NCI-H2107 (cell line): ENCODE data around the gene GLDN.

Experiments
- DNase-seq: peaks from one replicate; lab custom pipeline; 2025; lab: John Stamatoyannopoulos, UW

GLDN gene

DNA sequence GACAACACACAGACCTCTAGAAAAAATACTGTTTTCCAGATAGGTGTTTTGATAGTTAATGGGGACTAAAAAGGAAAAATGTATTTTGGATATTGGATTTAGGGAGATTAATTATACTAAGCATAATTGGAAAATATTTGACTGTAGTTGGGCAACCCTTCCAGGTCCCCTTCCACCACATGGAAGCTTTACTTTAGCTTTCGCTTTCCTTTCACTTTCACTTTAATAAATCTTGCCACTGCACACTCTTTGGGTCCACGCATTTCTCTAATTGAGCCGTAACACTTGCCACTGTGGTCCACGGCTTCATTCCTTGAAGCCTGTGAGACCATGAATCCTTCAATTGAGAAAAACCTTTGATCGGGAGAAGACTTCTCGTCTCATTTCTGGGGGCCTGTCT is 15.5 kb downstream of the GLDN start:
- DNase-seq = no peak

DNA sequence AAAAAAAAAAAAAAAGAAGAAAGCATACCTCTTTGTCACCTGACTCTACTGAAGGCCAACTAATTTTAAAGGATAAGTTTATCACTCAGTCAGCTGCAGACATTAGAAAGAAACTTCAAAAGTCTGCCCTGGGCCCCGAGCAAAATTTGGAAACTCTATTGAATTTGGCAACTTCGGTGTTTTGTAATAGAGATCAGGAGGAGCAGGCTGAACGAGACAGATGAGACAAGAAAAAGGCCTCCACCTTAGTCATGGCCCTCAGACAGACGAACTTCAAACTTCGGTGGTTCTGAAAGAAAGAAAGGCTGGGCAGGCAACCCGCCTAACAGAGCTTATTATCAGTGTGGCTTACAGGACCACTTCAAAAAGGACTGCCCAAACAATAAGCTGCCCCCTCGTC is 18.5 kb downstream of the GLDN start:
- no peak for DNase-seq

DNA sequence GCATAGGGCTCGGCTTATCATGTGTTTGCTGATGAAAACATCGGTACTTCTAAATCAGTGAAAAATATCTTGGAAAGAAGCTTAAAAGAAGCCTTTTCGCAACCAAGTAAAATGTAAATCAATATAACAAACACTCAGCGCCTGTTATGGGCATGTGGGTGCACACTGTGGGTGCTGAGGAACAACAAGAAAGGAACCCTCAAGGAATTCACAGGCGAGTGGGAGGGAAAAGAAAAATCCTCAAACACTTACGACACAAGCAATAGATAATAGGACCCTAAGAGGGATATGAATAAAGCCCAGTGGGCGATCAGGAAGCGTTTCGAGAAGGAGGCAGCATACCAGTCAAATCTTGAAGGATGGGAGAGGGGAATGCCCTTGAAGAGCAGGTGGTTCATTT is 21.9 kb downstream of the GLDN start:
- no peak for DNase-seq

DNA sequence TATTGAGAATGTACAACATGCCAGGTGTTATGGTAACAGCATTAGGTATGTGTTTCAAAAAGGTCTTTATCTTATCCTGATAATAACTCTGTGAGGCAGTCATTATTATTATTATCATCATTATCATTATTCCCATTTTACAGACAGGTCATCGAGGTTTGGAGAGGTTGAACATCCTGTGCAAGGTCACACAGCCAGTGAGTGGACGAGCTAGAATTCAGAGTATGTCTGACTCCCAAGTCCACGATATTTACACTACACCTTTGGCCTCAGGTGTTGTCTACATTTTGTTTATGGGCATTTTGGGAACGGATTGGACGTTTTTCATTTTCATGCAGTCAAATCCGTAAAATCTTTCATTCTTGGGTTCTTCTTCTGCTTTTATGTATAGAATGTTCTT is 24.0 kb downstream of the GLDN start:
- no peak for DNase-seq

DNA sequence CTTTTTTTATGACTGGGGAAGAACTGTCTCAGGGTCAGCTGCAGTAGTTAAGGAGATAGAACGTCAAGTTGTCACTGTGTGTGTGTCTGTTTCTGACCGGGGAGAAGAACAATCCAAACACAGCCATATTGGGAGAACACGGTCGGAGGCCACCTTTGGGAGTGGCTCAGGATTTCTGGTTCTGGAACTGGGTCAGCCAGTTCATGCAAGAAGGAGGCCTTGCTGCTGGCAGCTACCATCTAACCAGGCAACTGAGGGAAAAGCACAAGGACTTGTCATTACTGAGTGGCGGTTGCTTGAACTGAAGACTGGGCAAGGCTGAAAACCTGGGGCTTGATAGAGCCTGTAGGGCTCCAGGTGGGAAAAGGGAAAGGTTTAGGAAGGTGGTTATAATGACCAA is 24.6 kb downstream of the GLDN start:
- no peak for DNase-seq

DNA sequence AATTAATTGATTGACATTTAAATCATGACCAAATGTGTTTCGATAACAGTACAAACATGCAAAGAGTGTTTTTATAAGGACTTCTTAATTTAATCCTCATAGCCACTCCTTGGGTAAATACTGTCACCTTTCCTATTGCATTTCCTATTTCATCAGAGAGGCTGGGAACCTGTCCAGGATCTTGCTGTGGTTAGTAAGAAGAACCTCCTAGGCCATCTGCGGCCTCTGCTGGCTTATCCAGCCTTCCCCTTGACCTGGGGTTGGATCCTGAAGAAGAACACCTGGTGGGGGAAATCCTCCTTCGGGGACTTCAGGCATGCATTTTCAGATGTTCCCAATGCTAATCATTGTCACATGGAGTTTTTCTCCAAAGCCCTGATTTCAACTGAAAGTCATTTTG is 25.5 kb downstream of the GLDN start:
- peak; percentile 9 for DNase-seq

DNA sequence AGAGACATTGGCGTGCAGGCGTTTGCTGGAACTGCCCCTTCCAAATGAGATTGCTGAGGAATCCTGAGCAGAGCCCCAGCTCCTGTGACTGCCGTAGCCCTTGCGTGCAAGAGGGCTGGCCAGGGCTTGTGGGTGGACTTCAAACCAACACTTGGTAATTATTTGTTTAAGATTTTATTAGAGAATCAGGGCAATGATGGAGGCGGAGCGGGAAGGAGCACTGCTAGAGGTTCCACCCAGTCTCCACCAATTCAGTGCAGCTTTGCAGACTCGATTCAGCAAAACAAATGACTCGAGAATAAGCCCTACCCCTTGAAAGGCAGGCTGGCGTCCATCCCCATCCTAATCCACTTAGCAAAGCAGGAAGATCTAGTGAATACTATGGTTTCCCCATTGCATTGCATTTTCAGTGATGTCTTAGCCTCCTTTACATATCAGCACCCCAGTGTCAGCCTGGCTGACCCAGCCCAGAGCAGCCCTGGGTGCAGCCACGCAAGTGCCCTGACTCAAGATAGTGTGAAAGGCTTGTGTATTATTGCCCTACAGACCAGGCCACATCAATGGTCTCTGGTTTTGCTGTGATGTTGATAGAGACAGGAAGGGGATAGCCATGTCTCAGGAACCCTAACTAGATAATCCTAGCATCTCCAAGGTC is 26.0 kb downstream of the GLDN start:
- DNase-seq = no peak

DNA sequence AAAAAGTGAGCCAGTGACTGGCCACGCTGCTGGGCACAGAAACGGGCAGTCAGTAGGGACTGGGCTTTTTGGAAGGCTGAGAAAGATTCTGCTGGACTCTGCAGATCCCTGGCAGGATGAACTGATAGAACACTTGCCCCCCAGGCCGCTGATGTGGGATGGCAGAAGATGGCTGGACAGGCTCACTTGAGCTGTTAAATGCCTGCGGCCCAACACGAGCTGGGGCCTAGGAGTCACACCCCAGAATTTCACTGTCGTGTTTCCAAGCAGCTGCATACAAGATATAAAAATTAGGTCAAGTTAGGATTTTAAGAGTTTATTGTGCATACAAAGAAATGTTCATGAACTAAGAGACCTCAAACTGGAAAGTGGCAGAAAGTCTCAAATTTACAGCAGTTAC is 26.9 kb downstream of the GLDN start:
- DNase-seq = no peak

DNA sequence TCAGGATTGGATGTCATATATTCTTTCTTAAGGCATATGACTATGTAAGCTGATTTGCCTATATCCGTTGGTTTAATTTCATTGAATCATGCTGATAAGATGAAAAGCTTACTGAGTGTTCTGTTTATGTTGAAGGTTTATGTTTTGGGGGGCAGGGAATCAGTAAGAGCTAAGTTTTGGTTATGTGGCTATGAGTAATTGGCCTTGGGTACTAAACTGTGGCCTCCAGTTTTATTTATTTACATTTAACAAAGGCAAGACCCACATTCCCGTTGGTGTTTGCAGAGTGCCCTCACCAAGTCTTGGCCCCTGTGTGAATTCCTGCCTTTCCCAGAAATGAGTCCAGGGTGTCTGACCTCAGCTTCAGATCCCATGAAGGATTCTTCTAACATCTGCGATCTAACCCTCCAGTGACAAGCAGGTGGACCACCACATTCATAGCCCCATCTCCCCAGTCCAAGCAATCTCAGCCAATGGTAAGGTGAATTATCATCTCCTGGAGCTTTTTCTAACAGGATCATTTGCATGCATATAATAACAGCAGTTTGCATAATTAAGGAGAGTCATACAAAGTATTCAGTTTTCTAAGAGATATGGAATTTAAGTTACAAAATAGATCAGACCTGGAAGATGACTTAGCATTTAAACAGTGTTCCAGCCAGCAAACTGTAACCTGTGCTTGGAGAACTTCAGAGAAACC is 27.4 kb downstream of the GLDN start:
- DNase-seq = no peak

DNA sequence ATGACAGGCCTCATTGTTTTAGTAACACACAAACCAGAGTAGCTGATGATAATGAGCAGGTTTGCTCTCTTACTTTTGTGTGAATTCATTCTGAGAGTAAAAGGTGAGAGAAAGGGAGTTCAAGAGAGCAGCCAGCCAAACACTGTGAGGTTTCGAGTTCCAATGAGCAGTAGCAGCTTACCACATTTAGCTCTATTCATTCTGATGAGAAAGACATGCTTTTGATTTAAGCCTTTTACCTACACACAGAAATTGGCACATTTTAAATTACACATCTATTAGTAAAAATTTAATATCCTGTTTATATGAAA is 28.0 kb downstream of the GLDN start:
- no peak for DNase-seq

DNA sequence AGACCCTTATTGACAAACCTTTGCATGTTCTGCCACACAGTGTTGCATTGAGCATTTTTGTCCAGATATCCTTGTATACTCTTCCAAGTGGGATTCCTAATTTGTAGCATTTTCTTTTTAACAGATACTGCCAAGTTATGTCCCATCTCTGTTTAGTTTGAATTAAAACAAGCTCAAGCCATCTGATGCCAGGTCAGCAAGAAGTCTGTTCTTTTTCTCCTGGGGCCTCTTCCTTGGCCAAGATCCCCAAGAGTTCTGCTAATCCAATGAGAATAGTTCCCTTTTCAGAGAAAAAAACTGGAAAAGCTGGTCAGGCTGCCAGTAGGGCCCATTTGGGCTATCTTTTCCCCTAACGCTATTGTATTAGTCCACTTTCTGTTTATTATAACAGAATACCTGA is 29.8 kb downstream of the GLDN start:
- no peak for DNase-seq

DNA sequence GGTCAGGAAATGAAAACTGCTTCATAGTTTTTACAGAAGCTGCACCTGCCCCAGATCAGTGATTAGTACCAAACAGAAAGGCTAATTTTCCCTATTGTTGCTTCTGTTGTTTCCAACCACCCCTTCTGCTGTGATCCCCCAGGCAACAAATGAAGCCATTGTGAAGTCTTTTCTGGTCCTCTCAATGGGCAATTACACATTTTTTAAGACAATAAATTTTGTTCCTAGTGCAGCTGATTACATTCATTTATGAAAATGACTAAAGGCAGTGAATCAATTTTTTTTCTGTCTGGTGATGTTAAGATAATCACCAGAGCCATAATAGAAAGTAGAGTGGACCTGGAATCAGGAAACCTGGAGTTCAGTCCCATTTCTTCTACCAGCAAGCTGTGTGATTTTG is 32.7 kb downstream of the GLDN start:
- no peak for DNase-seq

DNA sequence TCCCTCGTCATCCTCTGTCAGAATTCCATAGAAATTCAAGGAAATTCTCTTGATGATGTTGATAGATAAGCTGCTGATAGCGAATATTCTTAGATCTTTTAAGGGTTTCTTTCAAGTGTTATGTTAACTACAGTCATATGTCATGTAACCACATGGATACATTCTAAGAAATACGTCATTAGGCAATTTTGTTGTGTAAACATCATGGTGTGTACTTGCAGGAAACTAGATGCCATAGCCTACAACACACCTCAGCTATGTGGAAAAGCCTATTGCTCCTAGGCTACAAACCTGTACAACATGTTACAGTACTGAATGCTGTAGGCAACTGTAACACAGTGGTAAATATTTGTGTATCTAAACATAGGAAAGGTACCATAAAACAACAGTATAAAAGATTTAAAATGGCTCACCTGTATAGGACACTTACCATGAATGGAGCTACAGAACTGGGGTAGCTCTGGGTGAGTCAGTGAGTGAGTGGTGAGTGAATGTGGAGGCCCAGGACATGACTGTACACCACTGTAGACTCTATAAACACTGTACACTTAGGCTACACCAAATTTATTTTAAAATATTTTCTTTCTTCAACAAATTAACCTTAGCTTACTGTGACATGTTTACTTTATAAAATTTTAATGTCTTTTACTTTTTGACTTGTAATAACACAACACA is 34.6 kb downstream of the GLDN start:
- DNase-seq = no peak

DNA sequence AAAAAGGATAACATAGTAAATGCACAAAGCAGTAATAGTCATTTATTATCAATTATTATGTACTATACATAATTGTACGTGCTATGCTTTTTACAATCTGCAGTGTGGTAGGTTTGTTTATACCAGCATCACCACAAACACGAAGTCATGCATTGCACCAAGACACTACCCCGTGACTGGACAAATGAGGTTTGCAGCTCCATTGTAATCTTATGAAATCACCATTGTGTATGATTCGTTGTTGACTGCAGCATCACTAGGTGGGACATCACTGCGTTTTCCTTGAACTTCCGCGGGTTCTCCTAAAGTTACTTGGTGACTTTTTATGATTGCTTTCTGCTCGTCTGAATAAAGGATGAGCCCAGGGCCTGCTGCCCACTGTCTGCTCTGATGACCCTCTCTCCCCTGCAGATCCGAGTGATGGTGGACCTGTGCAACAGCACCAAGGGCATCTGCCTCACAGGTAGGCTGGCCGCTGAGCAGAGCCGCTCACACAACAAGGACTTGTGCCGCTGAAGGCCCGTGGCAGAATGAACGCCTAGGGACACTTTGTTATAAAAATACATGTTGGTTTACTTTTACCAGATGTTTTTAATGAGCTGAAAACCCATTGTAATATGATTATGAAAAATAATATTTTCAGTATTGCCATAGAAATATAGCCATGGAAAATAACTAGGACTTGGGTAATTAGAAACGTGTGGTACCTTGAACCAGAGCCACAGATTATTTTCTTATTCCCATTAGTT is 35.8 kb downstream of the GLDN start:
- DNase-seq = no peak

DNA sequence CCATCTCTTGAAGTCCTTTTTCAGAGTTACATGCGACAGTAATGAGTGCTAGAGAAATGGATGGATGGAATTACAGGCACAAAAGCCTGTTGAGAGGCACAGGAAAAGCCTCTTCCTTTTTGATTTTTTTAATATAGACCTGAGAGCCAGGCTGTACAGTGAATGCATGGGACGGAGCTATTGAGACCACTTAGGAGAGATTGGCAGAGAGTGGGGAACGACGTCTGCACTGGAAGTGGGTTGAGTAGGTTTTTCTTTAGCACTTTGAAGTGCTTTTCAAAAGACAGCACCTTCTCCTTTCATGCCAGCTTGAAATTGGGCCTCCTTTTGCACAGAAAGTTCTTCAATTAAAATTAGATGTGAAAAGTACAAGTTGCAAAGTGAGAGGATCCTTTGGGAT is 37.0 kb downstream of the GLDN start:
- DNase-seq = no peak

DNA sequence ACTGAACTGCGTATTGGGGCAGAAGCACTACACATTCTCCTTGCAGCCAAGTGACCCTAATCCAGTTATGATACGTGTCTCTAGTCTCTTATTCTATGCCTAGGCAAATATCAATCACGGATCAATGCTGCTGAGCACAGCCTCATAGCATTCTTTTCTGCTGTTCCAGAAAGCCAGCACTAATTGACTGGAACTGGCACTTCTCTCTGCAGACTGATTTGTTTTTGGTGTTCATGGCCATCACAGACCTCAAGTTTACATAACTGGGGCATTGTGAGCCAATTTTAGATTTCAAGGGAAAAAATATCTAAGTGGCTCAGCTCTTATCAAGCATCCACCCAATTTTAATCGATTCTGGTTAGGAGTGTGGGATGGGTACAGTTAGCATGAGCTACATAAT is 37.9 kb downstream of the GLDN start:
- DNase-seq = no peak

DNA sequence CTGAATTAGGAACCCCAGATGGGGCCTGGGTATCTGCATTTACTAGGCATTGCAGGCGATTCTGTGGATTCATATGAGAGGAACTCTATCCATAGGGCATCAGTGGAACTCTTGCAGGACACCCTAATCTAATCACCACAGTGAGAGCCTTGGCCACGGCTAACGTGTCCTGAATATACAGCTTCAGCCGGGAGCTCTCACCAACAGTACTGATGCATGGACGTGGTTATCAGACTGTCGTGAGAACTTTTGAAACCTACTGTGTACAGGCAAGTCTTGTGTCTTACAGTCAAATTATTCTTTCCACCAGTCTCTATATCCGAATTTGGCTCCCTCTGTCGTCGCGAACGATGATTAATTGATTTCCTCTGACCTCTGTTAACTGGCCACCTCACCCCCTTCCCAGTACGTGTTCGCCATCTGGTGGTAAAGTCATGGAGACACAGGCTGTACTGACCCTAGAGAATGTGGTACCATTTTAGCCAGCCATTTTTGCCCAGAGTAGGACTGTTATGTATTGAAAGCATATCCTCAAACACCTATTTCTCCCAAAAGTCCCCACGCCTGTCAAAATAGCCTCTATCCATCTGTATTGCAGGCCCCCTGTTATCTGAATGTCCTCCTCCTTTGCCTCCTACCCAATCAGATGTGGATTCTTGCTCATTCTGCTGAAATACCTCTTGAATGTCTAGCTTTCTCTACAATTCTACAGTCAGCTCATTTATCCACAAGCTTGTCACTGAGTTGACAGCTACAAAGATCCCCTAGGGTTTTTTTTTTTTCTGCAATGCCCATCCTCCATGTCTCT is 39.7 kb downstream of the GLDN start:
- DNase-seq = no peak

DNA sequence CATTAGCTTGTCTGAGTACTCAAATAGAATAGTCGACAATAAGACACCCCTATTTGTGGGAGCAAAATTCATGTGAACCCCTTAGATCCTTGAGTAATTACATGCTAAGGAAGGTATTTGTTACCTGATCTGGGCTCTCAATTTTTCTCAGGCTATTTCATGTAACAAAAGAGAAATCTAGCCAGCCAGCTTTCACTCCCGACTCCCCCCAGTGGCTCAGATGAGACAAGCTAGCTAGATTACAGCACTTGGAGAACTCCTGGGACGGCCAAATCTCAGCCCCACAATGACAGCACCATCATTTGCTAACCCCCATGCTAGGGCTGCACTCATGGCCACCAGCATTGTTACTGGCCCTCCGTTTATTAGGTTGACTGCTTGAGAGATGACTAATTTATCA is 41.3 kb downstream of the GLDN start:
- peak; percentile 15 for DNase-seq

DNA sequence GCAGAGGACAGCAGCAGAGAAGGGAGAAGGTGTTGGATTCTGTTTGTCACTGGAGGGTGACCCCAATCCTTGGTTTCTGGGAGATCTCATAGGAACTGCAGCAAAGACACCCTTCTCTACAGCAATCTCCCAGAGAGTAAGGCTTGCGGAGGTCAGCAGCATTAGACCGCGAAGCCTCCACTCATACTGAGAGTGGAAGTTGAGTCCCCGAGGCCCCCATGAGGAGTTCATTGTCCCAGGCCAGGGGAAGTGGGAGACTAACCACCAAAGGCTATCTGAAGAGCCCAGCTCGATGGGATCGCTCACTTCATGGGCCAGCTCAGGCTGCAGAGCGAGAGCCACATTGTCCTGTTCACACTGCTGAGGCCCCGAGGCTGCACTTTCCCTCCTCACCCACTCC is 44.6 kb downstream of the GLDN start:
- no peak for DNase-seq

DNA sequence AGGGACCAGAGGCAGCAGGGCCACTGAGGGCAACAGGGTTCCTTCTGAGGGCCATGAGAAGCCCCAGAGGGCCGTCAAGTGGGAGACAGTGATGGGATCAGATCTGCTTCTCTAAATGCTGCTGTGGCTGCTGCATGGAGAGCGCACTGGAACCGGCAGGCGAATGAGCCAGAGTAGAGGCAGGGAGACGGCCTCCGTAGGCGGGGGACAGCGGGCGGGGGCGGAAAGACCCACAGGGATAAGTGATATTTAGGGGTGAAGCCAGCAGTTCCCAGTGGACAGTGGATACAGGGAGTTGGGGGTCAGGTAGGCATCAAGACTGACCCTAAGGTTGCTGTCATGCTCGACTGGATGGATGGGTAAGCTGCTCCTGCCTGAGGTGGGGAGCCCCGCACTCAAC is 45.0 kb downstream of the GLDN start:
- no peak for DNase-seq

DNA sequence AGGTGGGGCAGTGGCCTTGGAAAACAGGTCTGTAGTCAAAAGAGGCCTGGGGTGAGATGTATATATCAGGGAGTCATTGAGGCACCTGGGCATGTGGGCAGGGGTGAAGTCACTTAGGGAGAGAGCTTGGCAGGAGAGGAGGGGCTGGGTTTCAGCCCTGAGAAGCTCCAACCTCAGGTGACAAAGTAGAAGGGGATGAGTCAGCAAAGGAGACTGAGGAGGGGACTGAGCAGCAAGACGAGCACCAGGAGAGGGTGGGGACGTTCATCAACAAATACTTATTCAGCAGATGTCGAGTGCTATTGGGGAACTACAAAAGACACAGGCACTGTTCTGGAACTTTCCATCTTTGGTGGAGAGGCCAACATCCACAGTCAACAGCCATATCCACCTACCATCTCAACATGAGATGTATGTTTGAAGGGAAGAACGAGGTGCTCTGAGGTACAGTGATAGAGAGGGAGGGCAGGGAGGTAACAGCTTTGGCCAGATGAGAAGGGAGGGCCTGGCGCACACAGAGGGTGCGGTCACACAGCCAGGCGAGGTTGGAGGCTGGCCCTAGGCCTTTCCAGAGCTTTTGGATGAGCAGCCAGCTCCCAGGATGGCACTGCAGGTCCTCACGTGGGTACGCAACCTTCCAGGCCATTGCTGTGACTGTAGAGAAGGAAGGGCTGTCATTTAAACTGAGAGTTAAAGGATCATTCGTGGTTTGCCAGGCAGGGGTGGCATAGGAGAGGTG is 45.7 kb downstream of the GLDN start:
- DNase-seq = no peak

DNA sequence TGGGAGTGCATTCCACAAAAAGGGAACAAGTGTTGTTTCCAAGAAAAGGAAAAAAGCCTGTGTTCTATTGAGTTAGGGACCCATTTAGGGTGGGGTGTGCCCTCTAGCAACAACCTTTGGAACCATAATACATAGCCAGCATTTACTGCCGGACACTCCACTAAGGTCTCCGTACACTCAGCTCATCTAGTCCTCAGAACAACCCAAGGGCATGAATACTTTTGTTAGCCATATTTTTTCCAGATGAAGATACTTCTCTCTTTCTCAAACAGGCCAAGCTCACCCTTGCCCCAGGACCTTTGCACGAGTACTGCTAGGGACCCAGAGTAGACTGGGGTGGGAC is 46.2 kb downstream of the GLDN start:
- DNase-seq = no peak
